GM19193 (cell line): Measurements from ENCODE around the gene NPPC.

Source experiments
- POLR2A ChIP-seq: IDR thresholded peaks from 4 replicates; pipeline ENCODE4 v1.6.1; 2011; ENCODE audit not compliant: insufficient read depth, insufficient read length; ENCODE audit errors: extremely low read depth

Gene NPPC

GRCh38 chr2:231941673-231942072, 15.5 kb upstream of the NPPC start:
- TF ChIP-seq POLR2A: no peak

GRCh38 chr2:231940795-231941194, 14.6 kb upstream of the NPPC start:
- no peak for TF ChIP-seq POLR2A

- no peak for TF ChIP-seq POLR2A
Observed at GRCh38 chr2:231939022-231939421, 12.8 kb upstream of the NPPC start.

GRCh38 chr2:231937057-231937456, 10.9 kb upstream of the NPPC start:
- no peak for TF ChIP-seq POLR2A

- no peak for TF ChIP-seq POLR2A
Observed at GRCh38 chr2:231936491-231936890, 10.3 kb upstream of the NPPC start.

- TF ChIP-seq POLR2A: no peak
Observed at GRCh38 chr2:231935815-231936214, 9.6 kb upstream of the NPPC start.

GRCh38 chr2:231935207-231935524, 9.0 kb upstream of the NPPC start:
- TF ChIP-seq POLR2A: no peak

- no peak for TF ChIP-seq POLR2A
Observed at GRCh38 chr2:231934441-231935206, 8.4 kb upstream of the NPPC start.

- no peak for TF ChIP-seq POLR2A
Observed at GRCh38 chr2:231933916-231934401, 7.8 kb upstream of the NPPC start.

- no peak for TF ChIP-seq POLR2A
Observed at GRCh38 chr2:231932985-231933915, 7.1 kb upstream of the NPPC start.

- TF ChIP-seq POLR2A: no peak
Observed at GRCh38 chr2:231932711-231932970, 6.4 kb upstream of the NPPC start.

- TF ChIP-seq POLR2A: no peak
Observed at GRCh38 chr2:231931481-231931915, 5.3 kb upstream of the NPPC start.

- TF ChIP-seq POLR2A: no peak
Observed at GRCh38 chr2:231930593-231931281, 4.5 kb upstream of the NPPC start.

GRCh38 chr2:231929961-231930592, 3.9 kb upstream of the NPPC start:
- TF ChIP-seq POLR2A: no peak

GRCh38 chr2:231928901-231929725, 2.9 kb upstream of the NPPC start:
- TF ChIP-seq POLR2A: no peak

GRCh38 chr2:231928481-231928880, 2.3 kb upstream of the NPPC start:
- no peak for TF ChIP-seq POLR2A
